ENCODE measurements around the gene CYTH3.
A peak's percentile ranks its signal among the peaks of the same experiment; 100 is the strongest.
"Not testable (repeated sequence)": the region's sequence is repeated elsewhere in the genome, so short reads cannot be mapped to it uniquely, and the experiment has no call there.

The CYTH3 gene

GRCh38 chr7:6232534-6232933, 39.9 kb downstream of the CYTH3 start:
- H3K4me3 ChIP-seq (ENCODE audit: low read length): peak overlapping the region; percentile 26
- no peak overlapping the region for H3K9ac ChIP-seq (ENCODE audit: low read length)
- no peaks in the 10 kb centered on the region for H3K36me3 ChIP-seq (ENCODE audit: control insufficient read depth, insufficient read depth, low read length)
- no peak overlapping the region for H3K27ac ChIP-seq (ENCODE audit: low read depth, low read length)
- no peaks in the 10 kb centered on the region for H3K27me3 ChIP-seq (ENCODE audit: control insufficient read depth, insufficient read depth, low read length)
- peaks cover 12% of the 10 kb centered on the region for H3K4me1 ChIP-seq (ENCODE audit: control insufficient read depth, insufficient read depth, low read length)

DNA sequence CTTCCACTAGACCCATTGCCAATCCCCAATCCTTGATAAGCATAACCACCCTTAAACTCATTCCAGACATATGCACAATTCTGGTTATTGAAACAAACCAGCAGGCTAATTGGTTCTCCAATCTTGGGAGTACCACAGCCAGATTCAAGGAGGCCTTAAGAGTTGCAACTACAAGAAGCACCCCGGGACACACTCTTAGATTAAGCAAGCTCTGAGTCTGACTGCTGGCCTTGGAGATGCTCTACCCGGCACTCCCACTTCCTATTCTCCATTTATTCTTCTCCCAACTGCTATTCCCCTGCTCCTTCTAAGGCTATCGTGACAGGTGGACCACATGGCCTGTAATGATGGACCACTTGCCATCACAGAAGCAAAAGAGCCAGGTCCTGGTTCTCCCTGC, 40.3 kb downstream of the CYTH3 start:
- peaks cover 16% of the 10 kb centered on the region for H3K4me1 ChIP-seq (ENCODE audit: control insufficient read depth, insufficient read depth, low read length)
- H3K27me3 ChIP-seq (ENCODE audit: control insufficient read depth, insufficient read depth, low read length): no peaks in the 10 kb centered on the region
- H3K9ac ChIP-seq (ENCODE audit: low read length): no peak overlapping the region
- H3K27ac ChIP-seq (ENCODE audit: low read depth, low read length): no peak overlapping the region
- H3K36me3 ChIP-seq (ENCODE audit: control insufficient read depth, insufficient read depth, low read length): no peaks in the 10 kb centered on the region
- peak overlapping the region; percentile 26 for H3K4me3 ChIP-seq (ENCODE audit: low read length)

- H3K9ac ChIP-seq (ENCODE audit: low read length): no peak overlapping the region
- no peak overlapping the region for H3K4me3 ChIP-seq (ENCODE audit: low read length)
- peaks cover 22% of the 10 kb centered on the region for H3K4me1 ChIP-seq (ENCODE audit: control insufficient read depth, insufficient read depth, low read length)
- no peak overlapping the region for H3K27ac ChIP-seq (ENCODE audit: low read depth, low read length)
- no peaks in the 10 kb centered on the region for H3K27me3 ChIP-seq (ENCODE audit: control insufficient read depth, insufficient read depth, low read length)
- H3K36me3 ChIP-seq (ENCODE audit: control insufficient read depth, insufficient read depth, low read length): no peaks in the 10 kb centered on the region
Observed at GRCh38 chr7:6231184-6231583, 41.2 kb downstream of the CYTH3 start.

- Histone ChIP-seq H3K27ac (ENCODE audit: low read depth, low read length) (peak overlapping the region; percentile 67), H3K4me1 (ENCODE audit: control insufficient read depth, insufficient read depth, low read length) (peaks cover 24% of the 10 kb centered on the region)
- not testable (repeated sequence) for H3K27me3 ChIP-seq (ENCODE audit: control insufficient read depth, insufficient read depth, low read length); H3K36me3 ChIP-seq (ENCODE audit: control insufficient read depth, insufficient read depth, low read length); H3K4me3 ChIP-seq (ENCODE audit: low read length); H3K9ac ChIP-seq (ENCODE audit: low read length)
Observed at GRCh38 chr7:6229284-6229683, 43.1 kb downstream of the CYTH3 start.

GRCh38 chr7:6228361-6229229, 43.8 kb downstream of the CYTH3 start:
- H3K27me3 ChIP-seq (ENCODE audit: control insufficient read depth, insufficient read depth, low read length): no peaks in the 10 kb centered on the region
- H3K4me3 ChIP-seq (ENCODE audit: low read length): peak overlapping the region; percentile 2
- peaks cover 24% of the 10 kb centered on the region for H3K4me1 ChIP-seq (ENCODE audit: control insufficient read depth, insufficient read depth, low read length)
- no peak overlapping the region for H3K9ac ChIP-seq (ENCODE audit: low read length)
- H3K27ac ChIP-seq (ENCODE audit: low read depth, low read length): peak overlapping the region; percentile 67
- H3K36me3 ChIP-seq (ENCODE audit: control insufficient read depth, insufficient read depth, low read length): no peaks in the 10 kb centered on the region

GRCh38 chr7:6227294-6227846, 45.1 kb downstream of the CYTH3 start:
- Histone ChIP-seq H3K27me3 (ENCODE audit: control insufficient read depth, insufficient read depth, low read length) (no peaks in the 10 kb centered on the region), H3K27ac (ENCODE audit: low read depth, low read length) (peak overlapping the region; percentile 67), H3K4me3 (ENCODE audit: low read length) (no peak overlapping the region), H3K4me1 (ENCODE audit: control insufficient read depth, insufficient read depth, low read length) (peaks cover 24% of the 10 kb centered on the region), H3K36me3 (ENCODE audit: control insufficient read depth, insufficient read depth, low read length) (no peaks in the 10 kb centered on the region), H3K9ac (ENCODE audit: low read length) (no peak overlapping the region)

DNA sequence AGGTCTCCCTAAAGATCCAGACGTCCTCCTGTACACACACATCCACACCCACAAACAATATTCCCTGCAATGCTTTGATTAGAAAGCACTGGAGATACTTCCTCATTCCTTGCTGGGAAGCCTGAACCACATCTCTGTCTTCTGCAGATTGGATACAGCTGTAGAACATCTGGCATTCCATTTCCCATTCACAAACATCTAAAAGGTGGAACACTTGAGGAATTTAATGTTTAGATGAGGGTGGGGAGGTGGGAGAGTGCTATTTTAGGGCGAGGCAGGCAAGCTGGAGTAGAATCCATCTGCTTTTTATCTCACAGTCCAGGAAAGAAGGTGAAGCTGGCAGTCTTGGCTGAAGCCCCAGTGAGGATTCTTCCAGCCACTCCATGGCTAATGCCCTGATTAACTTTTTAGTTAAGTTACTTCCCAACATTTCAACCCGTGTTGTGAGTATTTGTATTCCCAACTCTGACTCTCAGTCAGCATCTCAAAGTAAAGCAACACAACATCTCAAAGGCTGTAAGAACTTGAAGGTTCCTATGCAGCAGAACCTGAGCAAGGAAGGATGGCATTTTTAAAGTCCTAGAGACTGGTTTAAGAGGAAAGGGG, 46.1 kb downstream of the CYTH3 start:
- Histone ChIP-seq H3K36me3 (ENCODE audit: control insufficient read depth, insufficient read depth, low read length) (no peaks in the 10 kb centered on the region), H3K9ac (ENCODE audit: low read length) (no peak overlapping the region), H3K4me3 (ENCODE audit: low read length) (no peak overlapping the region), H3K4me1 (ENCODE audit: control insufficient read depth, insufficient read depth, low read length) (peaks cover 27% of the 10 kb centered on the region), H3K27me3 (ENCODE audit: control insufficient read depth, insufficient read depth, low read length) (no peaks in the 10 kb centered on the region), H3K27ac (ENCODE audit: low read depth, low read length) (peak overlapping the region; percentile 58)

GRCh38 chr7:6223411-6223810, 49.0 kb downstream of the CYTH3 start:
- not testable (repeated sequence) for H3K36me3 ChIP-seq (ENCODE audit: control insufficient read depth, insufficient read depth, low read length); H3K4me3 ChIP-seq (ENCODE audit: low read length); H3K27me3 ChIP-seq (ENCODE audit: control insufficient read depth, insufficient read depth, low read length); H3K9ac ChIP-seq (ENCODE audit: low read length); H3K27ac ChIP-seq (ENCODE audit: low read depth, low read length)
- peaks cover 23% of the 10 kb centered on the region for H3K4me1 ChIP-seq (ENCODE audit: control insufficient read depth, insufficient read depth, low read length)

GRCh38 chr7:6223010-6223409, 49.4 kb downstream of the CYTH3 start:
- not testable (repeated sequence) for H3K27ac ChIP-seq (ENCODE audit: low read depth, low read length); H3K9ac ChIP-seq (ENCODE audit: low read length); H3K27me3 ChIP-seq (ENCODE audit: control insufficient read depth, insufficient read depth, low read length); H3K36me3 ChIP-seq (ENCODE audit: control insufficient read depth, insufficient read depth, low read length); H3K4me3 ChIP-seq (ENCODE audit: low read length)
- peaks cover 19% of the 10 kb centered on the region for H3K4me1 ChIP-seq (ENCODE audit: control insufficient read depth, insufficient read depth, low read length)

DNA sequence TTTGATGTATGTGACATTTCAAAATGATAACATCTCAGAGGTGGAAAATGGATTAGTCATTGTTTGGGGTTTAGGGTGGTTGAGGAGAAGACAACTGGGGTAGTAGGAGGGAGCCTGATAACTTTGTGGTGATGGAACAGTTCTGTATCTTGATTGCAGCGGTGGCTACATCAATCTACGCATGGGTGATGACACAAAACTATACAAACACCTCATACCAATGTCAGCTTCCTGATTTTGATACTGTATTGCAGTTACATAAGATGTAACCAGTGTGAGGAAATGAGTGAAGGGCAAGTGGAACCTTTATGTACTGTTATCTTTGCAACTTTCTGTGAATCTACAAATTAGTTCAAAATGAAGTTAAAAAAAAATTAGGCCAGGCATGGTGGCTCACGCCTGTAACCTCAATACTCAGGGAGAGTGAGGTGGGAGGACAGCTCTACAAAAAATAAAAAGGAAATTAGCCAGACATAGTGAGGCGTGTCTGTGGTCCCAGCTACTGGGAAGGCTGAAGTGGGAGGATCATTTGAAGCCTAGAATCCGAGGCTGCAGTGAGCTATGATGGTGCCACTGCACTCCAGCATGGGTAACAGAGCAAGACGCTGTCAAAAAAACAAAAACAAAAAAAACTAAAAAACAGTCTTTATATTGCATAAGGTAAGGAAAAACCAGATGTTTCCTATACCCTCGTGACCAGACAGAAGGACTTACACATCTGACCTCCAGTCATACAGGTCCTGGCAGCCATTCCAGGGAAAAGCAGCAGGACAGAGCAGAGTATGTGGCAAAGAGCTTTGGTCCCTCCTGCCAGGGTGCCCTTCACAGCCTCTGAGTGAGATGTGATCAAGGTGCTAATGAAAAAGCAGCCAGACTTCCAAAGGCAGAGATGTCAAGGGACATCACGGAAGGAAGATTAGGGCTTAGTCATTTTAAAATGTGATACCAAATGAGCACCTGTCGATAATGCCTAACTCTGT, 50.8 kb downstream of the CYTH3 start:
- Histone ChIP-seq H3K4me1 (ENCODE audit: control insufficient read depth, insufficient read depth, low read length) (peaks cover 9% of the 10 kb centered on the region), H3K27me3 (ENCODE audit: control insufficient read depth, insufficient read depth, low read length) (no peaks in the 10 kb centered on the region), H3K4me3 (ENCODE audit: low read length) (no peak overlapping the region), H3K36me3 (ENCODE audit: control insufficient read depth, insufficient read depth, low read length) (no peaks in the 10 kb centered on the region), H3K9ac (ENCODE audit: low read length) (no peak overlapping the region), H3K27ac (ENCODE audit: low read depth, low read length) (no peak overlapping the region)

GRCh38 chr7:6218329-6218728, 54.1 kb downstream of the CYTH3 start:
- Histone ChIP-seq H3K4me3 (ENCODE audit: low read length) (no peak overlapping the region), H3K27ac (ENCODE audit: low read depth, low read length) (no peak overlapping the region), H3K36me3 (ENCODE audit: control insufficient read depth, insufficient read depth, low read length) (no peaks in the 10 kb centered on the region), H3K9ac (ENCODE audit: low read length) (no peak overlapping the region), H3K4me1 (ENCODE audit: control insufficient read depth, insufficient read depth, low read length) (peaks cover 2% of the 10 kb centered on the region), H3K27me3 (ENCODE audit: control insufficient read depth, insufficient read depth, low read length) (no peaks in the 10 kb centered on the region)

DNA sequence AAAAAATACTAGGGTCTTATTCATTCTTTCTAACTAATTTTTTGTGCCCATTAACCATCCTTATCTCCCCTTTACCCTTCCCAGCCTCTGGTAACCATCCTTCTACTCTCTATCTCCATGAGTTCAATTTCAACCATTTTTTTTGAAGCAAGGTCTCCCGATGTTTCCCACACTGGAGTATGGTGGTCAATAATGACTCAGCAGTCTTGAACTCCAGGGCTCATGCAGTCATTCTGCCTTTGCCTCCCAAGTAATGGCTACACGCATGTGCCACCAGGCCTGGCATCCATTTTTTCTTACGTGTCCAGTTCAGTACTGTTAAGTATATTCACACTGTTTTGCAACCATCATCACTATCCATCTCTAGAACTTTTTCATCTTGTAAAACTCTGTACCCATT, 60.4 kb downstream of the CYTH3 start:
- H3K36me3 ChIP-seq (ENCODE audit: control insufficient read depth, insufficient read depth, low read length): no peaks in the 10 kb centered on the region
- H3K27me3 ChIP-seq (ENCODE audit: control insufficient read depth, insufficient read depth, low read length): no peaks in the 10 kb centered on the region
- H3K4me3 ChIP-seq (ENCODE audit: low read length): no peak overlapping the region
- H3K4me1 ChIP-seq (ENCODE audit: control insufficient read depth, insufficient read depth, low read length): peaks cover 4% of the 10 kb centered on the region
- no peak overlapping the region for H3K9ac ChIP-seq (ENCODE audit: low read length)
- H3K27ac ChIP-seq (ENCODE audit: low read depth, low read length): no peak overlapping the region
